Heart left ventricle (tissue), 16 donors: ENCODE data around the gene EFNA2. TPM values are rescaled to one million over a fixed set of nuclear protein-coding genes. Genes with fewer than 3 reads are reported as not detected.

Experiments
- ATAC-seq, 4 donors: fragments of 200-7000 bp; cut with Tn5 transposase; one replicate each; pipeline ENCODE4 v1.9.1; 2020 to 2022; ENCODE audit warnings: moderate library complexity in 4 of 4, mild to moderate bottlenecking in 3 of 4, moderate number of reproducible peaks in 1 of 4
- DNase-seq, 5 donors: peaks; one replicate each; pipeline ENCODE4 v3.0.0-alpha.2; 2020
- H3K27ac ChIP-seq, 12 donors: fragments of 200-600 bp; sonication (generic) in 4 of 12; one replicate each; pipeline versions ENCODE4 v1.5.0 to v1.8.0; 2016 to 2022; ENCODE audit warnings: mild to moderate bottlenecking in 2 of 12
- H3K27me3 ChIP-seq, 9 donors: fragments of 200-600 bp; sonication (generic) in 2 of 9; one replicate each; pipeline versions ENCODE4 v1.5.1 to v1.8.0; 2016 to 2022; ENCODE audit warnings: mild to moderate bottlenecking in 3 of 9
- H3K36me3 ChIP-seq, 9 donors: fragments of 200-600 bp; sonication (generic) in 2 of 9; one replicate each; pipeline versions ENCODE4 v1.5.0 to v1.8.0; 2018 to 2022; ENCODE audit warnings: mild to moderate bottlenecking in 2 of 9
- H3K4me1 ChIP-seq, 12 donors: fragments of 200-600 bp; sonication (generic) in 4 of 12; one replicate each; pipeline versions ENCODE4 v1.5.0 to v1.8.0; 2016 to 2022; ENCODE audit warnings: mild to moderate bottlenecking in 3 of 12
- H3K4me3 ChIP-seq, 12 donors: fragments of 200-600 bp; sonication (generic) in 4 of 12; one replicate each; pipeline versions ENCODE4 v1.5.0 to v1.8.0; 2017 to 2022; ENCODE audit warnings: mild to moderate bottlenecking in 9 of 12, moderate library complexity in 4 of 12
- H3K9me3 ChIP-seq, 12 donors: fragments of 200-600 bp; sonication (generic) in 4 of 12; one replicate each; pipeline versions ENCODE4 v1.5.0 to v1.8.0; 2016 to 2022; ENCODE audit warnings: mild to moderate bottlenecking in 1 of 12
- CTCF ChIP-seq, 12 donors: fragments of 200-600 bp; sonication (generic) in 4 of 12; IDR thresholded peaks; one replicate each; pipeline versions ENCODE4 v1.5.0 to v1.8.0; 2018 to 2022; ENCODE audit warnings: antibody characterized with exemption in 12 of 12, mild to moderate bottlenecking in 5 of 12
- POLR2A ChIP-seq, 2 donors: fragments of 450-650 bp; IDR thresholded peaks; one replicate each; pipeline ENCODE4 v1.6.1; 2017; ENCODE audit warnings: antibody characterized with exemption in 2 of 2, mild to moderate bottlenecking in 2 of 2, moderate library complexity in 2 of 2
- WGBS, 4 donors: extraction: QIAGEN DNeasy Blood & Tissue Kit in 2 of 4; methylation state at CpG; one replicate each; pipeline versions ENCODE4 v1.1.5 to v1.1.7; 2013 to 2018; 5-methylcytosine and 5-hydroxymethylcytosine counted together
- intact Hi-C, 10 donors: fragments of 100-400 bp; cut with DNase I; formaldehyde crosslinking; loops; one replicate each; pipeline versions ENCODE4 v1.11.1 to v1.14.2; 2022
- polyA plus RNA-seq, 2 donors: library from polyadenylated mRNA; stranded (reverse); fragments of 200-250 nt; gene quantifications; one replicate each; pipeline ENCODE4 v1.2.3, GENCODE V29; 2013
- total RNA-seq, 9 donors: library from RNA; depleted of rRNA in 2 of 9; stranded (reverse); fragments of >200 nt in 2 of 9; fragmentation: NEBNext Ultra II Directional in 3 of 9; extraction: Animal tissue kit (Norgen Biotek cat#: 25700) in 3 of 9; gene quantifications; one replicate each; pipeline versions ENCODE4 v1.1.0 to v1.2.4, GENCODE V29; 2016 to 2023
- donor health status: ischemic (EF 13 %, LVEDD 7.1; RV severe dilation, severe dysfunction).
- donor health status: healthy with polysubstance abuse.
- donor health status: DM: no; HTN: yes; CAD: no.
- donor health status: DM: no; HTN: no; CAD: no.
- donor health status: ischemic (EF 25% LVEDD 6.9; RV normal size, moderate dysfunction).
- donor health status: ischemic (EF 25% LVEDD 5.7; RV mildly dilated, moderate dysfunction).
- donor health status: healthy.
- donor health status: DM: yes; HTN: yes; CAD: no.
- donor health status: ischemic (EF 35%, LVEDD 5.7; RV mildly dilated, moderate dysfunction).
- donor health status: nonischemic (EF 11% LVEDD 7.7; RV severe dilation, severe dysfunction).
- donor health status: DM: yes; HTN: yes; CAD: no.
- donor health status: PGD.
- donor health status: ischemic (EF 29% LVEDD 5.4; RV normal size, mild dysfunction).
- donor health status: nonischemic (EF 23%, LVEDD 6.1; RV moderate dilation, normal function).

EFNA2 gene
- total and polyA plus RNA-seq, 11 donors = not detected

- Histone ChIP-seq H3K9me3 (no peaks in the 10 kb centered on the region), H3K4me1 (peaks cover 25 to 83% (median 67%) of the 10 kb centered on the region in 12 donors), H3K36me3 (peaks cover 9 to 68% (median 65%) of the 10 kb centered on the region in 9 donors), H3K27ac (peak overlapping the region; percentile 96 to 100 (median 100)), H3K4me3 (peak overlapping the region in 11 of 12 donors; percentile 17 to 97 (median 84)), H3K27me3 (no peaks in the 10 kb centered on the region)
- intact Hi-C loops = loop anchor here in 1 of 10 donors (5.0 kb wide), 1 partner anchor 457 kb away; the partner anchor contains the start of gene PTBP1
- TF ChIP-seq POLR2A (IDR thresholded peaks at IDR 0.05) = no peak
- no peak for TF ChIP-seq CTCF (IDR thresholded peaks at IDR 0.05)
- ATAC-seq (no peak), DNase-seq (peak in 4 of 5 donors; percentile 61 to 76 (median 67))
- WGBS, 4 donors = 58 to 77% (median 66%) methylated on average over 23 to 37 of the region's 37 CpGs
Observed at GRCh38 chr19:1254081-1254527, 31.6 kb upstream of the EFNA2 start.

GRCh38 chr19:1254530-1255185 lies 31.0 kb upstream of the EFNA2 start:
- 78 to 88% (median 84%) methylated on average over 13 to 20 of the region's 20 CpGs for WGBS, 4 donors
- Histone ChIP-seq H3K9me3 (no peaks in the 10 kb centered on the region), H3K27me3 (no peaks in the 10 kb centered on the region), H3K4me3 (peak overlapping the region in 9 of 12 donors; percentile 73 to 97 (median 84)), H3K36me3 (peaks cover 9 to 68% (median 65%) of the 10 kb centered on the region in 9 donors), H3K27ac (peak overlapping the region; percentile 96 to 100 (median 100)), H3K4me1 (peaks cover 25 to 89% (median 73%) of the 10 kb centered on the region in 12 donors)
- DNase-seq (peak in 1 of 5 donors; percentile 38), ATAC-seq (no peak)
- intact Hi-C loops = loop anchor here in 1 of 10 donors (5.0 kb wide), 1 partner anchor 457 kb away; the partner anchor contains the start of gene PTBP1
- TF ChIP-seq POLR2A (IDR thresholded peaks at IDR 0.05) (no peak), CTCF (IDR thresholded peaks at IDR 0.05) (no peak)

GRCh38 chr19:1255186-1256161 lies 30.2 kb upstream of the EFNA2 start:
- 85 to 87% (median 86%) methylated on average over 23 to 52 of the region's 52 CpGs for WGBS, 4 donors
- Histone ChIP-seq H3K4me3 (peak overlapping the region in 2 of 12 donors; percentile 2 to 16), H3K27ac (peak overlapping the region; percentile 39 to 100 (median 98)), H3K9me3 (no peaks in the 10 kb centered on the region), H3K4me1 (peaks cover 27 to 97% (median 81%) of the 10 kb centered on the region in 12 donors), H3K27me3 (no peaks in the 10 kb centered on the region), H3K36me3 (peaks cover 9 to 65% (median 58%) of the 10 kb centered on the region in 9 donors)
- peak in 1 of 5 donors; percentile 38 for DNase-seq
- intact Hi-C loops = no loop called here
- TF ChIP-seq CTCF (IDR thresholded peaks at IDR 0.05) = no peak
- no peak for TF ChIP-seq POLR2A (IDR thresholded peaks at IDR 0.05)
- no peak for ATAC-seq
